Loucy (cell line): Measurements from ENCODE around the gene ITGB4.

ENCODE experiments used
- H2AFZ ChIP-seq: fragments of 200-600 bp; sonication (generic); 2 replicates; pipeline ENCODE4 v1.6.0; 2016; ENCODE audit warnings: antibody characterized with exemption, mild to moderate bottlenecking, low read length, moderate library complexity
- H3F3A ChIP-seq: fragments of 200-600 bp; 2 replicates; pipeline ENCODE4 v1.6.0; 2016; ENCODE audit warnings: antibody characterized with exemption, low read depth, mild to moderate bottlenecking
- H3K27me3 ChIP-seq: fragments of 200-600 bp; sonication (generic); 2 replicates; pipeline ENCODE4 v1.6.1; 2014; ENCODE audit warnings: low read length, mild to moderate bottlenecking; ENCODE audit not compliant: insufficient read depth, poor library complexity, severe bottlenecking
- H3K36me3 ChIP-seq: fragments of 200-600 bp; sonication (generic); 2 replicates; pipeline ENCODE4 v1.6.1; 2016; ENCODE audit warnings: low read length; ENCODE audit not compliant: insufficient read depth
- H3K4me1 ChIP-seq: fragments of 200-600 bp; sonication (generic); 2 replicates; pipeline ENCODE4 v1.5.1; 2014; ENCODE audit warnings: low read length, mild to moderate bottlenecking; ENCODE audit not compliant: insufficient read depth, poor library complexity, severe bottlenecking
- H3K4me2 ChIP-seq: fragments of 200-600 bp; sonication (generic); 2 replicates; pipeline ENCODE4 v1.6.0; 2014; ENCODE audit warnings: antibody characterized with exemption, low read length, low read depth, mild to moderate bottlenecking; ENCODE audit not compliant: poor library complexity, severe bottlenecking
- H3K4me3 ChIP-seq: fragments of 200-600 bp; sonication (generic); 2 replicates; pipeline ENCODE4 v1.5.1; 2014; ENCODE audit warnings: low read length, mild to moderate bottlenecking, mixed read lengths; ENCODE audit not compliant: poor library complexity, severe bottlenecking
- H3K79me2 ChIP-seq: fragments of 200-600 bp; sonication (generic); 2 replicates; pipeline ENCODE4 v1.6.1; 2014; ENCODE audit warnings: low read length; ENCODE audit not compliant: insufficient read depth
- H3K9ac ChIP-seq: fragments of 200-600 bp; sonication (generic); 2 replicates; pipeline ENCODE4 v1.6.0; 2014; ENCODE audit warnings: mild to moderate bottlenecking, low read depth, low read length, moderate library complexity; ENCODE audit not compliant: poor library complexity, severe bottlenecking
- H3K9me2 ChIP-seq: fragments of 200-600 bp; sonication (generic); replicated peaks from 2 replicates; pipeline ENCODE4 v1.6.1; 2016; ENCODE audit warnings: low read depth, low read length, mixed read lengths
- H3K9me3 ChIP-seq: fragments of 200-600 bp; sonication (generic); 2 replicates; pipeline ENCODE4 v1.6.1; 2014; ENCODE audit warnings: mild to moderate bottlenecking, antibody characterized with exemption, low read length, low read depth; ENCODE audit not compliant: insufficient read depth
- H4K20me1 ChIP-seq: fragments of 200-600 bp; sonication (generic); 2 replicates; pipeline ENCODE4 v1.6.0; 2014; ENCODE audit warnings: antibody characterized with exemption, low read length, mild to moderate bottlenecking; ENCODE audit not compliant: insufficient read depth, poor library complexity, severe bottlenecking
- CTCF ChIP-seq: fragments of 200-600 bp; sonication (generic); conservative IDR thresholded peaks from 2 replicates; pipeline ENCODE4 v1.5.1; 2014; ENCODE audit warnings: mild to moderate bottlenecking, antibody characterized with exemption, low read length
- EZH2phosphoT487 ChIP-seq: fragments of 200-600 bp; IDR thresholded peaks from 2 replicates; pipeline ENCODE4 v1.6.1; 2018; ENCODE audit warnings: antibody characterized with exemption, mild to moderate bottlenecking, moderate library complexity, borderline replicate concordance

ITGB4 gene

DNA sequence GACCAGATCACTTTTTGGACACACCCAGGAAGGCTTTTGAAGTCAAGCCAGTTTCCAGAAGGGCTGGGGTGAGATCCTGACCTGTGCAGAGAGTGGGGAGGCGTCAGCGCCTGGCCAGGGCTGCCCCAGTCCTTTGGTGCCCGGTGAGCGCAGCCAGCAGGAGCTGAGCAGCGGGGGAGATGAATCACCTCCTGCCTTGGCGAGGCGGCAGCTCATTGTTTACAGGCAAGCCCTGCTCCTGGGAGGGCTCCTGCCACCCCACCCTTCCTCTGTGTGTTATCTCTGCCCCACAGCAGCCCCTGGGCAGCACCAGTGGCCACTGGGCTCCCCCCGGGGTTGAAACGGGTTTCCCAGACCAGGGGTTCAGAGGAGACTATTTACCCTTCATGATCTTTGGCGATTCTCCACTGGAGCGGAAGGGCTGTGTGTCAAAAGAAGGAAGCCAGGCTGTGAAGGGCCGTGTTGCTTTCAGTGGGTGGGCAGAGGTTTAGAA, 14.1 kb upstream of the ITGB4 start:
- no peaks in the 10 kb centered on the region for H3F3A ChIP-seq
- no peaks in the 10 kb centered on the region for H3K9me2 ChIP-seq
- H3K27me3 ChIP-seq, result no peaks in the 10 kb centered on the region
- H3K4me1 ChIP-seq, result no peaks in the 10 kb centered on the region
- H4K20me1 ChIP-seq, result no peaks in the 10 kb centered on the region
- no peak overlapping the region for H3K9ac ChIP-seq
- H3K4me2 ChIP-seq, result no peak overlapping the region
- H3K4me3 ChIP-seq, result no peak overlapping the region
- no peak overlapping the region for H2AFZ ChIP-seq
- no peaks in the 10 kb centered on the region for H3K79me2 ChIP-seq
- no peak for TF ChIP-seq CTCF
- no peak for TF ChIP-seq EZH2phosphoT487
- H3K36me3 ChIP-seq, result peaks cover 67% of the 10 kb centered on the region
- H3K9me3 ChIP-seq, result no peaks in the 10 kb centered on the region

DNA sequence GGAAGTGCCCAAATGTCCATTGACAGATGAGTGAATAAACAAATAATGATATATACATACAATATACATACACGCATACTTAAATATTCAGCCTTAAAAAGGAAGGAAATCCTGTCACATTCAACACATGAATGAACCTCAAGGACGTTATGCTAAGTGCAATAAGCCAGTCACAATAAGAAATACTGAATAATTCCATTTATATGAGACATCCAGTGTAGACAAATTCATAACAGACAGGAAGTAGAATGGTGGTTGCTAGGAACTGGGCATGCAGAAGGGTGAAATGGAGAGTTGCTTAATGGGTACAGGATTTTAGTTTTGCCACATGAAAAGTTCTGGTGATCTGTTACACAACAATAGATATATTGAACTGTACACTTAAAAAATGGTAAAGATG, 8.8 kb upstream of the ITGB4 start:
- no peaks in the 10 kb centered on the region for H3K79me2 ChIP-seq
- H4K20me1 ChIP-seq, result no peaks in the 10 kb centered on the region
- H3K9me3 ChIP-seq, result no peaks in the 10 kb centered on the region
- no peak overlapping the region for H3K4me3 ChIP-seq
- H3K9ac ChIP-seq, result no peak overlapping the region
- no peak overlapping the region for H3K4me2 ChIP-seq
- H3K27me3 ChIP-seq, result no peaks in the 10 kb centered on the region
- TF ChIP-seq EZH2phosphoT487 (no peak), CTCF (no peak)
- H3F3A ChIP-seq, result no peaks in the 10 kb centered on the region
- H3K4me1 ChIP-seq, result no peaks in the 10 kb centered on the region
- H3K36me3 ChIP-seq, result peaks cover 13% of the 10 kb centered on the region
- H3K9me2 ChIP-seq, result no peaks in the 10 kb centered on the region
- H2AFZ ChIP-seq, result no peak overlapping the region

- Histone ChIP-seq H3F3A (no peaks in the 10 kb centered on the region), H3K36me3 (no peaks in the 10 kb centered on the region), H3K4me1 (no peaks in the 10 kb centered on the region), H2AFZ (no peak overlapping the region), H3K4me2 (no peak overlapping the region), H3K27me3 (no peaks in the 10 kb centered on the region), H3K4me3 (no peak overlapping the region), H3K9me2 (no peaks in the 10 kb centered on the region), H3K79me2 (no peaks in the 10 kb centered on the region), H4K20me1 (no peaks in the 10 kb centered on the region), H3K9ac (no peak overlapping the region), H3K9me3 (no peaks in the 10 kb centered on the region)
- no peak for TF ChIP-seq EZH2phosphoT487
- no peak for TF ChIP-seq CTCF
Measured at GRCh38 chr17:75719732-75720131, 1.5 kb upstream of the ITGB4 start.
